ENCODE results near the gene TAF7L. TPM values are rescaled to one million over a fixed set of nuclear protein-coding genes. Genes with fewer than 3 reads are reported as not detected.

Gene TAF7L
- total and polyA plus RNA-seq, 2 donors (not counting 3 experiments of a cell fraction or from before 2014, with no cell fraction given) = 0.70 to 1.8 TPM

- Histone ChIP-seq H3K9me1 (replicated peaks; ENCODE audit: control insufficient read depth, extremely low read depth, insufficient read depth, low read length) (no peaks in the 10 kb centered on the region), H3K36me3 (ENCODE audit: control insufficient read depth in 2 of 2, extremely low read depth in 1 of 2, insufficient read depth in 2 of 2, low read length in 2 of 2) (no peaks in the 10 kb centered on the region), H4K20me1 (replicated peaks; ENCODE audit: control insufficient read depth, extremely low read depth, insufficient read depth, low read length) (no peaks in the 10 kb centered on the region), H3K27me3 (ENCODE audit: control insufficient read depth in 2 of 2, insufficient read depth in 2 of 2, low read length in 2 of 2) (no peaks in the 10 kb centered on the region), H2AFZ (ENCODE audit: low read depth, low read length) (no peak overlapping the region), H3K4me3 (replicated peaks in 1 of 3; ENCODE audit: insufficient read depth in 1 of 3, low read depth in 1 of 3, low read length in 3 of 3) (no peak overlapping the region), H3K4me2 (ENCODE audit: insufficient read depth, low read length) (no peak overlapping the region), H3K27ac (ENCODE audit: insufficient read depth, low read depth, low read length) (no peak overlapping the region), H3K79me2 (ENCODE audit: control insufficient read depth, insufficient read depth, low read length) (no peaks in the 10 kb centered on the region), H3K9me3 (replicated peaks; ENCODE audit: control insufficient read depth, insufficient read depth, low read length) (no peaks in the 10 kb centered on the region), H3K9ac (replicated peaks; ENCODE audit: extremely low read depth, insufficient read depth, low read length) (no peak overlapping the region), H3K4me1 (ENCODE audit: control insufficient read depth, extremely low read depth, insufficient read depth, low read length) (peaks cover 6% of the 10 kb centered on the region)
- TF ChIP-seq POLR2A (IDR thresholded peaks at IDR 0.05; ENCODE audit: low read depth, low read length) = no peak
- no peak for TF ChIP-seq EZH2 (IDR thresholded peaks at IDR 0.05; ENCODE audit: borderline replicate concordance, low read depth, low read length, severe bottlenecking)
- TF ChIP-seq POLR2AphosphoS5 (IDR thresholded peaks at IDR 0.05; ENCODE audit: insufficient read depth, low read depth, low read length) = no peak
- TF ChIP-seq GATA2 (IDR thresholded peaks at IDR 0.05; ENCODE audit: insufficient read depth, insufficient read length, low read depth, low read length) = no peak
- no peak for TF ChIP-seq JUN (IDR thresholded peaks at IDR 0.05; ENCODE audit: borderline replicate concordance, insufficient read depth, insufficient read length, low read depth)
- TF ChIP-seq CTCF (IDR thresholded peaks at IDR 0.05; ENCODE audit: extremely low read depth in 1 of 2, insufficient read depth in 1 of 2, low read depth in 1 of 2, low read length in 2 of 2) = no peak
- POLR2A ChIA-PET = no interaction called here
- BruUV-seq (replicated peaks) = no TSS peak
- DNase-seq (ENCODE audit: low read depth, low spot score) (no peak), FAIRE-seq (no peak)
- intact Hi-C loops (cut with micrococcal nuclease) = no loop called here
- dilution Hi-C loops (cut with MboI; ENCODE audit: extremely low pct_ligation_motif_present, low sequenced_read_pairs) = no loop called here
- CTCF ChIA-PET = no interaction called here
These were observed 62.0 kb downstream of the TAF7L start for GRCh38 chrX:101229170-101229569.

- Histone ChIP-seq H3K9me3 (replicated peaks; ENCODE audit: control insufficient read depth, insufficient read depth, low read length) (no peaks in the 10 kb centered on the region), H3K4me3 (replicated peaks in 1 of 3; ENCODE audit: insufficient read depth in 1 of 3, low read depth in 1 of 3, low read length in 3 of 3) (no peak overlapping the region), H3K9ac (replicated peaks; ENCODE audit: extremely low read depth, insufficient read depth, low read length) (no peak overlapping the region), H4K20me1 (replicated peaks; ENCODE audit: control insufficient read depth, extremely low read depth, insufficient read depth, low read length) (no peaks in the 10 kb centered on the region), H3K4me1 (ENCODE audit: control insufficient read depth, extremely low read depth, insufficient read depth, low read length) (peaks cover 22% of the 10 kb centered on the region), H3K27me3 (ENCODE audit: control insufficient read depth in 2 of 2, insufficient read depth in 2 of 2, low read length in 2 of 2) (no peaks in the 10 kb centered on the region), H3K27ac (ENCODE audit: insufficient read depth, low read depth, low read length) (no peak overlapping the region), H3K79me2 (ENCODE audit: control insufficient read depth, insufficient read depth, low read length) (no peaks in the 10 kb centered on the region), H2AFZ (ENCODE audit: low read depth, low read length) (no peak overlapping the region), H3K9me1 (replicated peaks; ENCODE audit: control insufficient read depth, extremely low read depth, insufficient read depth, low read length) (no peaks in the 10 kb centered on the region), H3K4me2 (ENCODE audit: insufficient read depth, low read length) (no peak overlapping the region), H3K36me3 (ENCODE audit: control insufficient read depth in 2 of 2, extremely low read depth in 1 of 2, insufficient read depth in 2 of 2, low read length in 2 of 2) (no peaks in the 10 kb centered on the region)
- dilution Hi-C loops (cut with MboI; ENCODE audit: extremely low pct_ligation_motif_present, low sequenced_read_pairs) (no loop called here), intact Hi-C loops (cut with micrococcal nuclease) (no loop called here)
- no TSS peak for BruUV-seq (replicated peaks)
- CTCF ChIA-PET = no interaction called here
- POLR2A ChIA-PET = no interaction called here
- TF ChIP-seq JUN (IDR thresholded peaks at IDR 0.05; ENCODE audit: borderline replicate concordance, insufficient read depth, insufficient read length, low read depth) (no peak), POLR2AphosphoS5 (IDR thresholded peaks at IDR 0.05; ENCODE audit: insufficient read depth, low read depth, low read length) (no peak), FOS (IDR thresholded peaks at IDR 0.05; ENCODE audit: borderline replicate concordance, insufficient read depth, low read length) (no peak), CTCF (IDR thresholded peaks at IDR 0.05; ENCODE audit: extremely low read depth in 1 of 2, insufficient read depth in 1 of 2, low read depth in 1 of 2, low read length in 2 of 2) (no peak), POLR2A (IDR thresholded peaks at IDR 0.05; ENCODE audit: low read depth, low read length) (no peak), EZH2 (IDR thresholded peaks at IDR 0.05; ENCODE audit: borderline replicate concordance, low read depth, low read length, severe bottlenecking) (no peak), MYC (IDR thresholded peaks at IDR 0.05; ENCODE audit: low read depth, low read length) (no peak)
- DNase-seq (ENCODE audit: low read depth, low spot score) (no peak), FAIRE-seq (no peak)
These were observed 67.9 kb downstream of the TAF7L start for GRCh38 chrX:101223226-101223625.

Data from endothelial cell of umbilical vein (primary cell).